Stimulated activated CD8-positive, alpha-beta memory T cell treated with anti-CD3 and anti-CD28 coated beads, Interleukin-2, amount 100 ng/mL, for 48 hours (primary cell): ENCODE data around the gene ZFP28.

Source experiments
- DNase-seq, 2 donors: peaks; one replicate each; pipeline ENCODE4 v3.0.0-alpha.2; 2020; ENCODE audit warnings: low read depth in 2 of 2

Gene ZFP28

GRCh38 chr19:56595548-56595899 is 56.8 kb downstream of the ZFP28 start:
- DNase-seq, result peak in 1 of 2 donors; percentile 6

DNA sequence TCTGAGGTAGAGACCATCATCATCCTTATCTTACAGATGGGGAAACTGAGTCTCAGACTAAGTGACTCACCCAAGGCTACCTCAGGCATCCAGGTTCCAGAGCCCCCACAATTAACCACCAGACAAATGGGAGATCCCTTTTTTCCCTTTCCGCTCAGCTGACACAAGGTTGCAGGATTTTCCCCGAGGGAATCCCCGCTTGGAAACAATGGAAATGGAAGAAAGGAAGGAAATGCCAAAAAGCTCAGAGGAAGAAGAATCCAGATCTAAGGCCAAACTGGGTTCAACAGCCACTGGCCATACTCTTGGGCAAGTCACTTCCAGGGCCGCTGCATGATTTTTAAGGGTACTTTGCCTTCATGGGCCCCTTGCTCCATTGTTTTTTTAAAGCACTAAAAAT is 57.9 kb downstream of the ZFP28 start:
- no peak for DNase-seq

- no peak for DNase-seq
These were observed 58.9 kb downstream of the ZFP28 start for GRCh38 chr19:56597696-56598095.

GRCh38 chr19:56601375-56601774 is 62.6 kb downstream of the ZFP28 start:
- no peak for DNase-seq

DNA sequence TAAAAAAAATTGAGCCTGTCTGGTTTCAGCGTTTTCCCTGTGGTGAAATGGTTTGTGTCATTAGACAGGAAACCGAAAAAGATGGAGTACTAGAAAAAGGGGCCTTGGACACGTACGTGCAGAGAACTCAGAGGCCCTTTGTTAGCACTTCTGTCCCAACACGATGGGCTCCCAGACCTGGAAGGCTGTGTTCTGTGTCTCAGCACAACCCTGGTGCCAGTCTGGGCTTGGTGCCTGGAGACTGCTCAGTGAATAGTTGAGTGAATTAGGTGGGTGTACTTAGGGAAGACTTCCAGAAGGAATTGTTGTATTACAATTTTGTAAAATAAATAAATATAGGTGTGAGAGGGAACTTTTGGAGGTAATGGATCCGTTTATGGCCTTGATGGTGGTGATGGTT is 65.1 kb downstream of the ZFP28 start:
- no peak for DNase-seq
